ENCODE measurements around the gene SRCIN1.

The SRCIN1 gene

GRCh38 chr17:38617074-38617860 is 11.5 kb upstream of the SRCIN1 start:
- no peak for DNase-seq

GRCh38 chr17:38616361-38616760 is 10.6 kb upstream of the SRCIN1 start:
- DNase-seq = no peak

GRCh38 chr17:38613981-38614779 is 8.4 kb upstream of the SRCIN1 start:
- no peak for DNase-seq

GRCh38 chr17:38613525-38613980 is 7.8 kb upstream of the SRCIN1 start:
- DNase-seq = no peak

DNA sequence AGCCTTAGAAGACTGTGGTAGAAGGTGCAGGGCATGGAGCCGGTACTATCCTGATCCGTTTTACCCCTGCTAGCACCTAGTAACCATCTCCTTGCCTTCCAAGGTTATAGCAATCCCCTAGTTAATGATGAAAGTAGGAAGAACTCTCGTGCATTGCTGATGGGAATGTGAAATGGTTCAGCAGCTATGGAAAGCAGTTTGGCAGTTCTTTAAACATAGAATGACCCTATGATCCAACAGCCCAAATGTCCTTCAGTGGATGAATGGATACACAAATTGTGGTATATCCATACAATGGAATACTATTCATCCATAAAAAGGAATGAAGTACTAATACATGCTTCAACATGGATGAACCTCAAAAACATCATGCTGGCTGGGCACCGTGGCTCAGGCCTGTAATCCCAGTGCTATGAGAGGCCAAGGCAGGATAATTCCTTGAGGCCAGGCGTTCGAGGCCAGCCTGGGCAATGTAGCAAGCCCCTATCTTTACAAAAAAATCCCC is 6.2 kb upstream of the SRCIN1 start:
- no peak for DNase-seq

DNA sequence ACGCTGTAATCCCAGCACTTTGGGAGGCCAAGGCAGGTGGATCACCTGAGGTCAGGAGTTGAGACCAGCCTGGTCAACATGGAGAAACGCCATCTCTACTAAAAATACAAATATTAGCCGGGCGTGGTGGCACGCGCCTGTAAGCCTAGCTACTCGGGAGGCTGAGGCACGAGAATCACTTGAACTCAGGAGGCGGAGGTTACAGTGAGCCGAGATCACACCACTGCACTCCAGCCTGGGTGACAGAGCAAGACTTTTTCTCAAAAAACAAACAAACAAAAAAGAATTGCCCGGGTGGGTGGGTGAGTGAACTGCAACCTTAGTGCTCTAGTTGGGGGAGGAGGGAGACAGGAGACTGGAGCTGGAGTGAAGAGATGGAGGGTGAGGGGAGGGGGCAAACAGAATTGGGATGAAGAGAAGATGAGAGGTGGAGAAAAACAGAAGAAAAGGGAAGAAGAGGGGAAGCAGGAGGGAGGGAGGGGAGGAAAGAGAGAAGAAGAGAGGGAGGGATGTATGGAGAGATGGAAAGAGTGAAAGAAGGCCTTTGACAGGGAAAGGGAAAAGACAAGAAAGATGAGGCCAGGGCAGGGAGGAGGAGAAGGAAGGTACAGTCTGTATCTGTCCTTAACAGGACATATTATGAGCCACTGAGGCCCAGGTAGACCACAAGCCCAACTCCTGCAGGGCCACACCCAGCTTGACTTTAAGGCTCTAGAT is 5.5 kb upstream of the SRCIN1 start:
- no peak for DNase-seq

DNA sequence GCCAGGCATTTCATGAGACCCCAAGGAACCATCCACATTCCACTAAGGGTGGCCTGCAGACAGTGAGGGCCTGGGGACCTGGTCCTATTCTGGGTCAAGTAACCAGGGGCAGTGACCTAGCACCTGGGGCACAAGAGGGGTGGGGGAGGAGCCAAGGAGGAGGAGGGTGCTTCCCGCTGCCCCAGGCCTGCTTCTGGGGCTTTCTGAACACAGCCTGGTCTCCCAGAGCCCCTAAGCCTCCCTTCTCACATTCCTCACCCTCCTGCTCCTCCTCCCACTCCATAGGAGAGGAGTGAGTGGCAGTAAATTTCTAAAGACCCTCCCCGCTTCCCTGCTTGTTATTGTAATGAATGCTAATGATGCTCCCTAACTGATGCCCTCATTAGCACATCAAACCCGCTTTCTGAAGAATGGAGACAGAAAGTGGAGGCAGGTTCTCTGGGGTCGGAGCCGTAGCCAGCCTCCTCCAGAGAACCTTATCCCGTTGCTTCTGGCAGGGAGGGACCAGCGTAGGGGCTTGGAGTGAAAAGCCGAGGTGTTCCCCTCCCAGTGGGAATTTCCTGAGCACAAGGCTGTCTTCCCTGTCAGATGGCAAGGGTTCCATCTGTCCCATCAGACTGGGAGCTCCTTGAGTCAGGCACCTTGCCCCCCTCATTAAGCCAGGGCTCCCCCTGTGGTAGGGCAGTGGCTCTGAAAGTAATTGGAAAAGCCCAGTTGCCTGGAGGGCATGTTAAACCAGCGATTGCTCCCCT is 3.7 kb upstream of the SRCIN1 start:
- no peak for DNase-seq

DNA sequence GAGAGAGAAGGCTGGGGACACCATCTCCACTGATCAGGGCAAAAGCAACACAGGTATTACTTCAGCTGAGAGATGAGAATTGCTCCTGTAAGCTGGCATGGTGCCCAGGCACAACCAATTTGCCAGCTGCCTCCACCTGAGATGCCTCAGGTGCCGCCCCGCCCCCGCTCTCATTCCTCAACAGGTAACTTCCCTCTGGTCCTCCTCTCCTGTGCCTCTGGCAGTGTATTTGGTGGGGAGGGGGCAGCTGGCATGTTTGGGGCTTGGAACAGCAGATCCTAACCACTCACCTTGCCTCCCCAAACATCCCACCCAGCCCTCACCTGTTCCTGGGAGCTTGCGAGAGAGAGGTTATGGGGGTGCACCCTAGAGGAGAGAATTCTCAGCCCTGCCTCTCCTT is 2.9 kb upstream of the SRCIN1 start:
- no peak for DNase-seq

DNA sequence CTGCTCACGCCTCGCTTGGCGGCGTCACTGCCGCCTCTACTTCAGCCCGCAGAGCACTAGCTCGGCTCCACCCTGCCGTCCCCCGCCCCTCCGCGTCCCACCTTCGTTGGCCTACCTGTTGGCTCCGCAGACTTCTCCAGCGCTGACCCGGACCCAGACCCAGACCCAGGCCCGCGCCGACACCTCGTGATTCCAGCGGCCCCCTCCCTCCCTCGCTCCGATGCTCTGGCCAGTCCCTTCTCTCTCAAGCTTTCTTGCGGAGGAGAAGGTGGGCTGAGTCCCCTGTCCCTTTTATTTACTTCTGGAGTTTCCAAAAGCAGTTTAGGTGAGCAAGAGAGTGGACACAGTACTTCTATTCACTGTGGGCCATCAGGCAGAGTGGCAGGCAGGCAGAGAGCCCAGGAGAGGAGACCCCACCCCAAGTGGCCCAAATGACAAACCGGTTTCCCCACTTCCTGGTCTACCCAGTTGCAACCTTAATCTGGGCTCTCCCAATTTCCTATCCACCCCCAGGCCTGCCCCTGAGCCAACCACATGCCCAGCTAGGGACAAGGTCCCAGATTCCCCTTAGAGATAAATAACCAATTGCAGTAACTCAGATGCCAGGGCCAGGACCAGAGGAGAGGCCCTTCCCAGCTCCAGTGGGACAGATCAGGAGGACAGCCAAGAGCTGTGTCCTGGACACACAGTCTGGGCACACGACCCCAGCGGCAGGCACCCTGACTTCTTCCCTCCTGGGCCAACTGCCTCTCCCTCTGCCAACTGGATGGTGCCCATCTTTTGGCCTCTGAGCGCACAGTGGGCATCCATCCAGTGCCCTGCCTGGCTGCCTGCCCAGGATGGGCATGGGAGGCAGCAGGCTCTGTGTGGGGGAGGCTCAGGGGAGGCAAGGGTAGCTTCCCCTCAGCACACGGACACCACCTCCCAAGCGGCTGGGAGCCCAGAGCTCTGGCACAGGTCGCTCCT is 1.2 kb upstream of the SRCIN1 start:
- no peak for DNase-seq

DNA sequence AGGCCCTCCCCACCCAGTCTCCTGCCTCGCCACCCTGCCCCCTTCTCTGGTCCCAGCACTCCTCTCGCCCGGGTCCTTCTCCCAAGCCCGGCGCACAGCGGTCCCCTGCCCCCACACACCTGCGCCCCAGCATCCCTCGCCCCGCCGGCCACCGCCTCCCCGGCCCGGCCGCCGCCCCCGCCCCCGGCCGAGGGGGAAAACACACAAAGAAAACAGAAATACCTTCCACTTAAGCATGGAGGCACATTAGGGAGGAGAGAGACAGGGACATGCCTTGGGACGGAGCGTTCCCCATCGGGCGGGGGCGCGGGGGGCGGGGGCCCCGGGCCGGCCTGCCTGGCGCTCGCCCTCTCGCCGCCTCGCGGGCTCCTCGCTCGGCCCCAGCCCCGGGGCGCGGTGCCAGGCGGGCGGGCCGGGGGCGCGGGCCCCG is 326 bp downstream of the SRCIN1 start:
- peak; percentile 60 for DNase-seq

DNA sequence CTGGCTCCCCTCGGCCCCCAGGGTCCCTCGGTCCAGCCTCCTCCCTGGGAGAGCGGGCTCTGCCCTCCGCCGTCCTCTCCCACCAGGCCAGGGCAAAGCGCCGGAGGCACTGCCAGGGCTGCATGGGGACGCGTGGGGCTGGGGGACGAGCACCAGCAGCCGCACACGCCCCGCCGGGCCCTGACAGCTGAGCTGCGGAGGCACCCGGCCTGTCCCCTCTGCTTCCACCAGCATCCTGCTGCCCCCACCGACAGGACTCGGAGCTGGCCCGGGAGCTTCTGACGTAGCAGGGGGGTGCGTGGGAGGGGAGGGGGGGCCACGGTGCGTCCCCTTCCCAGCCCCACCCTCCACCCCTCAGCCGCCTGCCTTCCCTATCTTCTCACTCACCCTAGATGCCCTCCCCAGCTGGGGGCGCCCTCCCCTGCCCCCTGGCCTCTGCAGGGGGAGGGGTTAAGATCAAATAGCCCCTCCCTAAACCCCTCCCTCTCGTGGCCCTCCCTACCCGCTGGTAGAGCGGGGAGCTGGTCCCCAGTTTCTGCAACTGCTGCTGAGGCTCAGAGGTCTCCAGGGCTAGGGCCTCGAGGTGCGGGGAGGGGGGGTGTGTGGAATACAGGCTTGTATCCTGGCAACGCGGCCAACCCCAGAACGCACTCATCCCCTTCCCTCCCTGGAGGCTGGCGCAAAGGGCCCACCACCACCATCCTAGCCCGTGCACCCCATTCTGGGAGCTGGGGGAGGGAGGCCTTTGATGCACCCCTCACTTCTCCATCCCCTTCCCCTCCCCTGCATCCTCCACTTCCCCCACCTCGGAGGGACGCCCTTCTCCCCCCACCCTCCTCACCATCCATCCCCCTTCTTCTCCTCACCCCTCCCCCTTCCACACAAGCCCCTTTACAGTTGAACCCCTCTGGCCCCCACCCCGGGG is 1.0 kb downstream of the SRCIN1 start:
- DNase-seq = peak; percentile 63

DNA sequence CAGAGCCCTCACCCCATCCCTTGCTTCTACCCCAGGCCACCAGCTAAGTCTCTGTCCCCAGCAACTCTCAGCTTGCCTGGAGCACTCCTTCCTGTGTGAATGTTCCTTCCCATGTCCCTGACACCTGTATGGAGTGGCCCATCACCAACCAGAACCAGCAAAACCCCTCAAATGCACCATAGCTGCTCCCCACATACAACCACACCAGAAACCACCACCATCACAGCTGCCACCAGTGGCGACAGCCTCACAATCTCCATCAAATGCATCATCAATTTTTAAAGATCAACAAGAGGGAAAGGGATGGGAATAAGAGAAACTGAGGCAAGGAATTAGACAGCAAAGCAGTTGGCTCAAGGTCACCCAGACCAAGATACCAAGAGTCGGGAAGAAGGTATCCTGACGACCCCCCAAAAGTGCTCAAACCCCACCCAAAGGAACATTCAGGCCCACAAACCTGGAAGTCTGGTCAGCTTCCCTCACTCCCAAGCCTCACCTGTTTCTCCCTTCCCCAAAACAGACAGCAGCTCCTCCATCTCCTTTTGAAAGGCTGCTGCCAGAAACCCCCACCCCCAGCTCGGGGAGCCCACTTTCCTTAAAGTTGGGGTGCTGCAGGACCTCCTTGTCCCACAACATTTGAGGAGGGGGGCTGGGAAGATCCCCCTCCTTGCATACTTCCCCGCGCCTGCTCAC is 1.8 kb downstream of the SRCIN1 start:
- DNase-seq = no peak

- no peak for DNase-seq
Measured at GRCh38 chr17:38602956-38603785, 2.6 kb downstream of the SRCIN1 start.

DNA sequence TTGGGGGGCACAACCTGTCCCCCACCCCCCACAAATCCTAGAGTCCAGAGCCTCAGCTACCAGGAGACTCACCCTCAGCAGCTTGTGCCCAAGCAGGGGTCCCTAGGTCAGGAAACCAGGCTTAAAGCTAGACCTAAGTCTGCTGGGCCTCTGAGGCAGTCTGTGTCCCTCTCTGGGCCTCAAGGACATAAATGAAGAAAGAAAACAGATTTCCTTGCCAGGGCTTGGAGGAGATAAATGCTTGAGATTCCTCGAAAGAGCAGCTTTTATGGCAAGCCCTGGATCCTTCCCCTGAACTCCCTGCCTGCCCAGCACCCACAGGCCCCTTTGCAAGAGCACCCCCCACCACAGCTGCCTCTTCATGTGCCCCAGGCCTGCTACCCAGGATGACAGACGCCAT is 3.3 kb downstream of the SRCIN1 start:
- DNase-seq = no peak

GRCh38 chr17:38601539-38602351 is 4.0 kb downstream of the SRCIN1 start:
- DNase-seq = no peak

GRCh38 chr17:38600906-38601305 is 4.8 kb downstream of the SRCIN1 start:
- DNase-seq = no peak

DNA sequence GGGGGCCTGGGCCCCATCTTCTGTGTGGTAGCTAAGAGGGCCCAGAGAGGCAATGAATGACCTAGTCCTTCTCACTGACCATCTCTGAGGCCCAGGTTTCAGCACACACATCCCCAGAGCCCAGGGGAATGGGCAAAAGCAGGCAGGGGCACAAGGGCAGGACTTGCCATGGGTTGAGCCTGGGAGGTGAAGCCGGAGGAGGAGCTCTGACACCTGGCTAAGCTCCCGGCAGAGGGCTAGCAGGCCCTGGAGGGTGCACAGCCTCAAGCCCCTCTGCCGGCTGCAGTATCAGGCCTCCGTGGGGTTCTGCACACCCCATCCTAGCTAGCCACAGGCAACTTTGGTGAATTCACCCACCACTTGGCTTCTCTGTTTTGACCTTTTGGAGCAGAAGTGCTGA is 5.3 kb downstream of the SRCIN1 start:
- DNase-seq = no peak

DNA sequence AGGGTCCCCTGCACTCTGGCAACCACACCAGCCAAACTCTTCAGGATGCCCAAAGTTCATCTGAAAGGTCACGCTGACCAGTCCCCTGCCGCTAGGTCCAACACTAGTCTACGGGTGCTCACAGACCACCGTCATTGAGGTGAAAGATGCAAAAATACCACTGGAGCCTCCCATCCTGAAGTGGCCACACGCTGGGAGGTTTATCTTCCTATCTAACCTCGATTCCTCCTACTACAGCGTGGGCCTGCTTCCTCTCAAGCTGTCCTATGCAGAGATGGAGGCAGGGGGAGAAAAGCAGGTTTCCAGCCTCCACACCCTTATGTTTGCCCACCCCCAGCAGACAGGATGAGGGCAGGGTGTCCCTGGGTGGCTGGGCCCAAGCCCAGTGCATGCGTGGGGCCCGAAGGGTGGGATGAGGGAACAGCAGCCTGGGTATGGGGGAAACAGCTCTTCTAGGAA is 6.3 kb downstream of the SRCIN1 start:
- no peak for DNase-seq

Measured in activated CD8-positive, alpha-beta memory T cell treated with anti-CD3 and anti-CD28 coated beads for 24 hours (primary cell).